Liver (tissue), 3 donors: ENCODE results near the gene BCL2L13.

ENCODE experiments used
- ATF3 ChIP-seq: IDR thresholded peaks from 2 replicates; pipeline ENCODE4 v1.6.1; 2016; ENCODE audit warnings: antibody characterized with exemption
- CTCF ChIP-seq: fragments of 150-350 bp; IDR thresholded peaks from 2 replicates; pipeline ENCODE4 v1.5.1; 2017; ENCODE audit warnings: improper control_type of control experiment, low read depth, low read length; ENCODE audit not compliant: missing input control
- GABPA ChIP-seq, 2 donors: IDR thresholded peaks in 1 of 2; conservative IDR thresholded peaks in 1 of 2; 2 replicates each; pipeline ENCODE4 v1.6.1; 2016; ENCODE audit warnings: antibody characterized with exemption in 2 of 2, mild to moderate bottlenecking in 1 of 2, moderate library complexity in 1 of 2
- HNF4G ChIP-seq: IDR thresholded peaks from 2 replicates; pipeline ENCODE4 v1.6.1; 2016; ENCODE audit warnings: antibody characterized with exemption
- MAX ChIP-seq: IDR thresholded peaks from 2 replicates; pipeline ENCODE4 v1.6.1; 2016; ENCODE audit warnings: antibody characterized with exemption
- NR2F2 ChIP-seq: IDR thresholded peaks from 2 replicates; pipeline ENCODE4 v1.6.1; 2016; ENCODE audit warnings: antibody characterized with exemption
- REST ChIP-seq: IDR thresholded peaks from 2 replicates; pipeline ENCODE4 v1.6.1; 2016; ENCODE audit warnings: antibody characterized with exemption, mild to moderate bottlenecking
- TAF1 ChIP-seq: conservative IDR thresholded peaks from 2 replicates; pipeline ENCODE4 v1.6.1; 2016; ENCODE audit warnings: antibody characterized with exemption, mild to moderate bottlenecking
- donor health status: healthy.
- donor health status: healthy.

GRCh38 chr22:17710023-17710422, 71.5 kb downstream of the BCL2L13 start:
- TF ChIP-seq MAX (no peak), CTCF (no peak), HNF4G (no peak), GABPA (IDR thresholded peaks at IDR 0.05 in 1 of 2, conservative IDR thresholded peaks at IDR 0.05 in 1 of 2) (no peak), ATF3 (no peak), NR2F2 (no peak), TAF1 (no peak), REST (no peak)
